Ishikawa (cell line): ENCODE results near the gene KATNB1.

Experiments used
- CEBPB ChIP-seq: IDR thresholded peaks from 2 replicates; pipeline ENCODE4 v1.6.1; 2012
- EP300 ChIP-seq: IDR thresholded peaks from 2 replicates; pipeline ENCODE4 v1.6.1; 2012; ENCODE audit warnings: borderline replicate concordance
- FOXM1 ChIP-seq: IDR thresholded peaks from 2 replicates; pipeline ENCODE4 v1.6.1; 2012; ENCODE audit warnings: low read depth, borderline replicate concordance
- RAD21 ChIP-seq: IDR thresholded peaks from 2 replicates; pipeline ENCODE4 v1.6.1; 2012; ENCODE audit warnings: low read depth
- TAF1 ChIP-seq: IDR thresholded peaks from 2 replicates; pipeline ENCODE4 v1.6.1; 2012; ENCODE audit warnings: low read depth, mild to moderate bottlenecking
- YY1 ChIP-seq: IDR thresholded peaks from 2 replicates; pipeline ENCODE4 v1.6.1; 2012; ENCODE audit warnings: low read depth
- TF ChIP-seq, protein P1 (sequence below): IDR thresholded peaks from 2 replicates; pipeline ENCODE4 v1.6.1; 2012; ENCODE audit warnings: low read depth, mild to moderate bottlenecking
- TF ChIP-seq, protein P2 (sequence below): IDR thresholded peaks from 2 replicates; pipeline ENCODE4 v1.6.1; 2012

DNA sequence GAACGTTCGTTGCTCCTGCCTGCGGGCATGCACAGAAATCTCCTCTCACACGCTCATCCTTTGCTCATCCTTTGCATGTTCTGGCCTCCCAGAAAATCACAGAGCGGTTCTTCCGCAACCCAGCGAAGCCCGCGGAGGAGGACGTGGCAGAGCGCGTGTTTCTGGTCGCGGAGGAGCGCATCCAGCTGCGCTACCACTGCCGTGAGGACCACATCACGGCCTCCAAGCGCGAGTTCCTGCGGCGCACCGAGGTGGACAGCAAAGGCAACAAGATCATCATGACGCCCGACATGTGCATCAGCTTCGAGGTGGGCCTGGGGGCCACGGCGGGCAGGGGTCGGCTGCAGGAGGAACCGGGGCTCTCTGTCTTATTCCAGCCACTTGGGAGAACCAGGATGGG is 9.6 kb upstream of the KATNB1 start:
- TF ChIP-seq, protein P1, sequence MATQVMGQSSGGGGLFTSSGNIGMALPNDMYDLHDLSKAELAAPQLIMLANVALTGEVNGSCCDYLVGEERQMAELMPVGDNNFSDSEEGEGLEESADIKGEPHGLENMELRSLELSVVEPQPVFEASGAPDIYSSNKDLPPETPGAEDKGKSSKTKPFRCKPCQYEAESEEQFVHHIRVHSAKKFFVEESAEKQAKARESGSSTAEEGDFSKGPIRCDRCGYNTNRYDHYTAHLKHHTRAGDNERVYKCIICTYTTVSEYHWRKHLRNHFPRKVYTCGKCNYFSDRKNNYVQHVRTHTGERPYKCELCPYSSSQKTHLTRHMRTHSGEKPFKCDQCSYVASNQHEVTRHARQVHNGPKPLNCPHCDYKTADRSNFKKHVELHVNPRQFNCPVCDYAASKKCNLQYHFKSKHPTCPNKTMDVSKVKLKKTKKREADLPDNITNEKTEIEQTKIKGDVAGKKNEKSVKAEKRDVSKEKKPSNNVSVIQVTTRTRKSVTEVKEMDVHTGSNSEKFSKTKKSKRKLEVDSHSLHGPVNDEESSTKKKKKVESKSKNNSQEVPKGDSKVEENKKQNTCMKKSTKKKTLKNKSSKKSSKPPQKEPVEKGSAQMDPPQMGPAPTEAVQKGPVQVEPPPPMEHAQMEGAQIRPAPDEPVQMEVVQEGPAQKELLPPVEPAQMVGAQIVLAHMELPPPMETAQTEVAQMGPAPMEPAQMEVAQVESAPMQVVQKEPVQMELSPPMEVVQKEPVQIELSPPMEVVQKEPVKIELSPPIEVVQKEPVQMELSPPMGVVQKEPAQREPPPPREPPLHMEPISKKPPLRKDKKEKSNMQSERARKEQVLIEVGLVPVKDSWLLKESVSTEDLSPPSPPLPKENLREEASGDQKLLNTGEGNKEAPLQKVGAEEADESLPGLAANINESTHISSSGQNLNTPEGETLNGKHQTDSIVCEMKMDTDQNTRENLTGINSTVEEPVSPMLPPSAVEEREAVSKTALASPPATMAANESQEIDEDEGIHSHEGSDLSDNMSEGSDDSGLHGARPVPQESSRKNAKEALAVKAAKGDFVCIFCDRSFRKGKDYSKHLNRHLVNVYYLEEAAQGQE: no peak
- TF ChIP-seq CEBPB: no peak
- TF ChIP-seq TAF1: no peak
- TF ChIP-seq EP300: no peak
- TF ChIP-seq RAD21: no peak
- TF ChIP-seq, protein P2, sequence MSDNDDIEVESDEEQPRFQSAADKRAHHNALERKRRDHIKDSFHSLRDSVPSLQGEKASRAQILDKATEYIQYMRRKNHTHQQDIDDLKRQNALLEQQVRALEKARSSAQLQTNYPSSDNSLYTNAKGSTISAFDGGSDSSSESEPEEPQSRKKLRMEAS: no peak
- TF ChIP-seq FOXM1: no peak
- no peak for TF ChIP-seq YY1
